Adrenal gland (tissue), 12 donors: ENCODE results near the gene ATL1. TPM values are rescaled to one million over a fixed set of nuclear protein-coding genes. Genes with fewer than 3 reads are reported as not detected.

ENCODE experiments used
- DNase-seq, 7 donors: peaks; one replicate each; pipeline ENCODE4 v3.0.0-alpha.2; 2019 to 2020
- H3K27ac ChIP-seq, 5 donors: fragments of 200-600 bp; sonication (generic) in 4 of 5; 1 replicate in 3 of 5; 2 replicates in 2 of 5; pipeline versions ENCODE4 v1.5.1 to v1.8.0; 2016 to 2020; ENCODE audit warnings: mild to moderate bottlenecking in 1 of 5
- H3K27me3 ChIP-seq: fragments of 200-600 bp; 2 replicates; pipeline ENCODE4 v1.8.0; 2021
- H3K36me3 ChIP-seq, 2 donors: fragments of 200-600 bp; replicated peaks in 1 of 2; 1 replicate in 1 of 2; 2 replicates in 1 of 2; pipeline versions ENCODE4 v1.5.1 to v1.8.0; 2018 to 2022
- H3K4me1 ChIP-seq, 2 donors: fragments of 200-600 bp; replicated peaks in 1 of 2; 1 replicate in 1 of 2; 2 replicates in 1 of 2; pipeline versions ENCODE4 v1.5.1 to v1.8.0; 2018 to 2021
- H3K4me3 ChIP-seq, 4 donors: fragments of 200-600 bp; sonication (generic) in 3 of 4; one replicate each; pipeline ENCODE4 v1.5.1; 2016 to 2018
- H3K9me3 ChIP-seq, 3 donors: fragments of 200-600 bp; sonication (generic) in 1 of 3; replicated peaks in 1 of 3; 1 replicate in 2 of 3; 2 replicates in 1 of 3; pipeline versions ENCODE4 v1.5.1 to v1.8.0; 2016 to 2021
- POLR2A ChIP-seq, 2 donors: fragments of 450-650 bp; IDR thresholded peaks; one replicate each; pipeline ENCODE4 v1.6.1; 2017; ENCODE audit warnings: antibody characterized with exemption in 2 of 2, mild to moderate bottlenecking in 2 of 2, moderate library complexity in 1 of 2
- WGBS, 4 donors: extraction: QIAGEN DNeasy Blood & Tissue Kit in 2 of 4; methylation state at CpG; one replicate each; pipeline versions ENCODE4 v1.1.5 to v1.1.7; 2013 to 2017; 5-methylcytosine and 5-hydroxymethylcytosine counted together
- intact Hi-C, 2 donors: fragments of 100-400 bp; cut with DNase I; formaldehyde crosslinking; loops; one replicate each; pipeline versions ENCODE4 v1.14.1 to v1.15.0; 2022 to 2023
- polyA plus RNA-seq, 3 donors: library from polyadenylated mRNA; stranded (reverse); fragments of 200-250 nt in 2 of 3; fragments of 350-450 nt in 1 of 3; fragmentation: Illumina TruSeq in 1 of 3; extraction: RNeasy Lipid Tissue Mini Kit (QIAGEN cat#74804) in 1 of 3; gene quantifications; one replicate each; pipeline ENCODE4 v1.2.3, GENCODE V29; 2013 to 2014
- total RNA-seq, 9 donors: library from RNA; depleted of rRNA in 4 of 9; stranded (reverse); fragments of >200 nt in 4 of 9; fragments of 120-200 nt in 1 of 9; fragmentation: NEBNext Ultra II Directional in 1 of 9; extraction: Animal tissue kit (Norgen Biotek cat#: 25700) in 1 of 9; gene quantifications; one replicate each; pipeline versions ENCODE4 v1.1.0 to v1.2.4, GENCODE V29; 2013 to 2023
- TF ChIP-seq, protein P1 (sequence below), 6 experiments: fragments of 450-650 bp in 4 of 6; fragments of 200-600 bp in 2 of 6; sonication (generic) in 1 of 6; IDR thresholded peaks; 1 replicate in 5 of 6; 2 replicates in 1 of 6; pipeline versions ENCODE4 v1.5.1 to v1.8.0; 2016 to 2021; ENCODE audit warnings: antibody characterized with exemption in 6 of 6, mild to moderate bottlenecking in 2 of 6, moderate library complexity in 1 of 6
- donor health status: healthy with polysubstance abuse.
- donor health status: Bipolar disorder and iron deficiency.
- donor health status: DM: yes; HTN: yes; CAD: no.
- donor health status: DM: no; HTN: no; CAD: no.
- donor health status: DM: no; HTN: no; CAD: no.
- donor health status: DM: yes; HTN: yes; CAD: no.

ATL1 gene
- total and polyA plus RNA-seq, 12 donors, result 2.1 to 10.1 (median 6.0) TPM

DNA sequence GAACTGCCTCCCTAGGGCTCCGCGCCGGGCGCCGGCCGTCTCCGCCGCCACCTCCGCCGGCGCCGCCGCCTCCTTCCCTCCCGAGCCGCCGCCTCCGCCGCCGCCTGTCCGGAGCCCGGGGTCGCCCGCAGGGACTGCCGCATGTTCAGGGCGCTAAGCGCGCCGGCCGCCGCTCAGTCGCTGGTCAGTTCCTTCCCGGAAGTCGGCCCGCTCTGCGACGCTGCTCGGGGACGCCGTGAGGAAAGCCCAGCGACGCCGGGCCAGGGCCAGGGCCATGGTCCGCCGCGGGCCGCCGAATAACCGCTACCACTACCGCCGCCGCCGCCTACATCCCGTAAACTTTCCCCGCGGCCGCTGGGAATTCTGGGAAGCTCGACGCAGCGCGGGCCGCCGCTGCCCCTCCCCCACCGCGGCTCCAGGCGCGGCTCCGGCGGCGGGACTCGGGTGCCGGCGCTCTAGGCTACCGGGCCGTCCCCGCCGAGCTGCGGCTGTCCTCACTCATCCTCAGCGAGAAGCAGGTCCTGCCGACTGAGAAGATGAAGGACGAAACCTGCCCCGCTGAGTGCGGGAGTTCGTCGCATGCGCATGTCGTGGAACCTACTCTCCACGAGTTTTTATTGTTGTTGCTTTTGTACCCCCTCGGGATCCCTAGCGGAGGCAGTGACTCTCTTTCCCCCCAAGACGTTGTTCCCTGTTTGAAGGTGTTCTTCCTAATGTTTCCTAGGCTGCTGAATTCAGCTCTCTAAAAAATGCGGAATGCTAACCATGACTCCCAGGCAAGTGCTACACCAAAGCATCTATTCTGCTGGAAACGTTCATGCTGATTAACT lies 108.3 kb downstream of the ATL1 start, which contains the start of gene SAV1:
TSS of gene SAV1 (minus strand) at position 311 of the 830 bp plus-strand sequence. CDS start 339 bp downstream, outside the sequence.
- 0 to 1% (median 0%) methylated on average over 5 to 92 of the region's 92 CpGs for WGBS, 4 donors
- TF ChIP-seq, protein P1, sequence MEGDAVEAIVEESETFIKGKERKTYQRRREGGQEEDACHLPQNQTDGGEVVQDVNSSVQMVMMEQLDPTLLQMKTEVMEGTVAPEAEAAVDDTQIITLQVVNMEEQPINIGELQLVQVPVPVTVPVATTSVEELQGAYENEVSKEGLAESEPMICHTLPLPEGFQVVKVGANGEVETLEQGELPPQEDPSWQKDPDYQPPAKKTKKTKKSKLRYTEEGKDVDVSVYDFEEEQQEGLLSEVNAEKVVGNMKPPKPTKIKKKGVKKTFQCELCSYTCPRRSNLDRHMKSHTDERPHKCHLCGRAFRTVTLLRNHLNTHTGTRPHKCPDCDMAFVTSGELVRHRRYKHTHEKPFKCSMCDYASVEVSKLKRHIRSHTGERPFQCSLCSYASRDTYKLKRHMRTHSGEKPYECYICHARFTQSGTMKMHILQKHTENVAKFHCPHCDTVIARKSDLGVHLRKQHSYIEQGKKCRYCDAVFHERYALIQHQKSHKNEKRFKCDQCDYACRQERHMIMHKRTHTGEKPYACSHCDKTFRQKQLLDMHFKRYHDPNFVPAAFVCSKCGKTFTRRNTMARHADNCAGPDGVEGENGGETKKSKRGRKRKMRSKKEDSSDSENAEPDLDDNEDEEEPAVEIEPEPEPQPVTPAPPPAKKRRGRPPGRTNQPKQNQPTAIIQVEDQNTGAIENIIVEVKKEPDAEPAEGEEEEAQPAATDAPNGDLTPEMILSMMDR (IDR thresholded peaks at IDR 0.05), result no peak
- peak; percentile 87 to 97 for TF ChIP-seq POLR2A (IDR thresholded peaks at IDR 0.05)
- H3K4me3 ChIP-seq, result peak within 1 kb of the TSS; percentile 28 to 90 (median 54)
- DNase-seq, result peak; percentile 75 to 90 (median 84)
- no peaks in the 10 kb centered on the region for H3K27me3 ChIP-seq
- peaks cover 0 to 4% of the 10 kb centered on the region in 2 donors for H3K36me3 ChIP-seq
- no peaks in the 10 kb centered on the region for H3K9me3 ChIP-seq
- peak within 1 kb of the TSS; percentile 93 to 98 (median 96) for H3K27ac ChIP-seq
- intact Hi-C loops, result no loop called here
- peaks cover 4 to 27% of the 10 kb centered on the region in 2 donors for H3K4me1 ChIP-seq

DNA sequence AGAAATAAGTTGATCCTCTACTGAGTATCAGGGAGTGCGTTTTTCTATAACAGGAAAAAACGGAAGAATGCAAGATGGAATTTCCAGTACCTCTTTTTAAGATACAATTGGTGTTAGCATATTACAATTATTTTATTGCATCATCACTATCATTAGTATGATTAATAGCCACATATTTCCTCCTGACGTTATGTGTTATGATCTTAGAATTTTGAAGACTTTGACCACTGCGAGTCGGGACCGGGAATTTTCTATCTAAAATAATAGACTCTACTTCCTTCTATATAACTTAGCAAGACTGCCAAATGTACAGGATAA lies 108.8 kb downstream of the ATL1 start:
- peaks cover 0 to 4% of the 10 kb centered on the region in 2 donors for H3K36me3 ChIP-seq
- H3K27ac ChIP-seq, result peak overlapping the region; percentile 93 to 98 (median 96)
- H3K9me3 ChIP-seq, result no peaks in the 10 kb centered on the region
- peak overlapping the region in 3 of 4 donors; percentile 49 to 90 (median 59) for H3K4me3 ChIP-seq
- TF ChIP-seq, protein P1 (IDR thresholded peaks at IDR 0.05), result no peak
- TF ChIP-seq POLR2A (IDR thresholded peaks at IDR 0.05), result no peak
- H3K27me3 ChIP-seq, result no peaks in the 10 kb centered on the region
- intact Hi-C loops, result no loop called here
- no peak for DNase-seq
- peaks cover 4 to 27% of the 10 kb centered on the region in 2 donors for H3K4me1 ChIP-seq
- WGBS, 4 donors, result 5 to 7% (median 6%) methylated on average over 6 of the region's 6 CpGs

DNA sequence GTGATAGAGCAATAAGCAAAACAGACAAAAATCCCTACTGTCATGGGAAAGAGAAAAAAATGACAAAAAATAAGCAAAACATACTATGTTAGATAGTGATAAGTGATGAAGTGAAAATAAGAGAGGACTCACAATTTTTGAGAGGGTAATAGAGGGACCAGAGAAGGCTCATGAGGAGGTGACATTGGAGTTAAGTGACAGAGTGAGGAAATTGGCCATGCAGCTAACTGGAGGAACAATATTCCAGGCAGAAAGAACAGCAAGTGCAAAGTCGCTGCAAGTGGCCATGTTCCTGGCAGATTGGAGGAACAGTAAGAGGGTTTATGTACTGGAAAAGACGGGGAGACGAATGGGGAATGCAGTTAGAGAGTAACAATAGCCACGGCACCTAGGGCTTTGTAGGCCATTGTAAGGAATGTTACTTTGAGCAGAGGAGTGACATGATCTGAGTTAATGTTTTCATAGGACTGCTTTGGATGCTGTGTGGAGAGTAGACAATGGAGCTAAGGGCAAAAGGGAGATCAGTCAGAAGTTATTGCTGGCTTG lies 109.6 kb downstream of the ATL1 start:
- Histone ChIP-seq H3K4me3 (no peak overlapping the region), H3K4me1 (peaks cover 3 to 23% of the 10 kb centered on the region in 2 donors), H3K27me3 (no peaks in the 10 kb centered on the region), H3K36me3 (peaks cover 0 to 3% of the 10 kb centered on the region in 2 donors), H3K9me3 (no peaks in the 10 kb centered on the region), H3K27ac (no peak overlapping the region)
- intact Hi-C loops, result no loop called here
- TF ChIP-seq POLR2A (IDR thresholded peaks at IDR 0.05), result no peak
- TF ChIP-seq, protein P1 (IDR thresholded peaks at IDR 0.05), result no peak
- no peak for DNase-seq
- 90 to 96% (median 92%) methylated on average over 4 of the region's 4 CpGs for WGBS, 4 donors

DNA sequence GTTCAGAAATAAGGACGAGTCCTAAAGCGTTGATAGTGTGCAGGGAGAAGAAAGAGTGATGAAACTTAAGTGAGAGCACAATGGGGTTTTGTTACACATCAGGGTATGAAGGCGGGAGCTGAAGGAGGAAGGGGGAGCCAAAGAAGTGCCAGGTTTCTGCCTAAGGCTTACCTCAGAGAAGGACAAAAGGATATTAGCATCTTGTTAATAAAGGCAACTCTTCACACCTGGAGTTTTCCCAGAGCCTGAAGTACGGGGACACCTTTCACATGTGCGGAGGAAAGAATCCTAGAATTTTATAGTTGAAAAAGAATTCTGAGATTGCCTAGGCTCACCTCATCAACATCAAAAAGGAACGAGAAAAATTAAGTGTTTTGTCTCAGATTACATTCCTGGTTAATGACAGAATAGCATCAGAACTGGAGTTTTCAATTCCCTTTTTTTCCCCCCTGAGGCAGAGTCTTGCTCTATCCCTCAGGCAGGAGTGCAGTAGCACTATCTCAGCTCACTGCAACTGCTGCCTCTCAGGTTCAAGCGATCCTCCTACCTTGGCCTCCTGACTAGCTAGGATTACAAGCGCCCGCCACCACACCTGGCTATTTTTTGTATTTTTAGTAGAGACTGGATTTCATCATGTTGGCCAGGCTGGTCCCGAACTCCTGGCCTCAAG lies 110.4 kb downstream of the ATL1 start:
- DNase-seq, result no peak
- WGBS, 4 donors, result 86 to 93% (median 91%) methylated on average over 10 of the region's 10 CpGs
- Histone ChIP-seq H3K27me3 (no peaks in the 10 kb centered on the region), H3K4me1 (peaks cover 0 to 23% of the 10 kb centered on the region in 2 donors), H3K27ac (no peak overlapping the region), H3K9me3 (no peaks in the 10 kb centered on the region), H3K36me3 (no peaks in the 10 kb centered on the region), H3K4me3 (no peak overlapping the region)
- intact Hi-C loops, result no loop called here
- no peak for TF ChIP-seq POLR2A (IDR thresholded peaks at IDR 0.05)
- TF ChIP-seq, protein P1 (IDR thresholded peaks at IDR 0.05), result no peak
